ENCODE data around the gene PACRG.

- TF ChIP-seq CTCF (IDR thresholded peaks at IDR 0.05) (no peak), POLR2A (IDR thresholded peaks at IDR 0.05) (no peak)
These were observed 624.4 kb downstream of the PACRG start for GRCh38 chr6:163352011-163352685.
